Measurements from ENCODE around the gene CSRP2.

- TF ChIP-seq CTCF (IDR thresholded peaks at IDR 0.05; ENCODE audit: low read length) (no peak), EZH2 (IDR thresholded peaks at IDR 0.05; ENCODE audit: borderline replicate concordance, low read length) (no peak)
Observed at GRCh38 chr12:76915361-76916169, 36.7 kb upstream of the CSRP2 start.

All from OCI-LY1 (cell line).